GM18951 (cell line): ENCODE results near the gene BCAN.
"Not testable (repeated sequence)": the region's sequence is repeated elsewhere in the genome, so short reads cannot be mapped to it uniquely, and the experiment has no call there.

Experiments used
- POLR2A ChIP-seq: IDR thresholded peaks from 4 replicates; pipeline ENCODE4 v1.6.1; 2011; ENCODE audit warnings: mild to moderate bottlenecking; ENCODE audit not compliant: insufficient read length, insufficient read depth; ENCODE audit errors: extremely low read depth
- in situ Hi-C: fragments of 300-500 bp; cut with MboI; formaldehyde crosslinking; loops from one replicate; pipeline ENCODE4 v1.12.0; 2022; ENCODE audit warnings: low sequenced_read_pairs, mixed read lengths, inconsistent platforms; ENCODE audit not compliant: unreplicated experiment

The BCAN gene

GRCh38 chr1:156602557-156602993 is 39.3 kb upstream of the BCAN start:
- in situ Hi-C loops: no loop called here
- no peak for TF ChIP-seq POLR2A

GRCh38 chr1:156607344-156607743 is 34.6 kb upstream of the BCAN start:
- in situ Hi-C loops: not testable (repeated sequence)

GRCh38 chr1:156608036-156608674 is 33.8 kb upstream of the BCAN start:
- in situ Hi-C loops: no loop called here
- no peak for TF ChIP-seq POLR2A

- in situ Hi-C loops: no loop called here
These were observed 32.9 kb upstream of the BCAN start for GRCh38 chr1:156608981-156609380.

GRCh38 chr1:156610072-156610471 is 31.8 kb upstream of the BCAN start:
- in situ Hi-C loops: loop anchor here (10.0 kb wide), 1 partner anchor 225 kb away; no protein-coding TSS in a partner anchor

More at GRCh38 chr1:156608981-156609380, 32.9 kb upstream of the BCAN start:
- no peak for TF ChIP-seq POLR2A

GRCh38 chr1:156612666-156613065 is 29.3 kb upstream of the BCAN start:
- in situ Hi-C loops: loop anchor here (10.0 kb wide), 1 partner anchor 228 kb away; no protein-coding TSS in a partner anchor

GRCh38 chr1:156615946-156616345 is 26.0 kb upstream of the BCAN start:
- in situ Hi-C loops: loop anchor here (10.0 kb wide), 1 partner anchor 231 kb away; no protein-coding TSS in a partner anchor
- TF ChIP-seq POLR2A: no peak

More at GRCh38 chr1:156612666-156613065, 29.3 kb upstream of the BCAN start:
- TF ChIP-seq POLR2A: no peak

GRCh38 chr1:156616463-156616862 is 25.5 kb upstream of the BCAN start:
- in situ Hi-C loops: loop anchor here (10.0 kb wide), 1 partner anchor 232 kb away; no protein-coding TSS in a partner anchor
- TF ChIP-seq POLR2A: no peak

- in situ Hi-C loops: loop anchor here (10.0 kb wide), 1 partner anchor 234 kb away; no protein-coding TSS in a partner anchor
- no peak for TF ChIP-seq POLR2A
These were observed 22.9 kb upstream of the BCAN start, which contains the start of gene HAPLN2 for GRCh38 chr1:156618853-156619581. Gene HAPLN2 (plus strand): TSS chr1:156619415. CDS start chr1:156623491, 4,076 bp downstream.

GRCh38 chr1:156619582-156619955 is 22.3 kb upstream of the BCAN start:
- in situ Hi-C loops: loop anchor here (10.0 kb wide), 1 partner anchor 235 kb away; no protein-coding TSS in a partner anchor
- TF ChIP-seq POLR2A: no peak

GRCh38 chr1:156622581-156623297 is 19.2 kb upstream of the BCAN start:
- in situ Hi-C loops: no loop called here
- no peak for TF ChIP-seq POLR2A

- no peak for TF ChIP-seq POLR2A
- in situ Hi-C loops: no loop called here
These were observed 17.7 kb upstream of the BCAN start for GRCh38 chr1:156623946-156624813.
